ENCODE measurements around the gene PPP1R9B. TPM values are rescaled to one million over a fixed set of nuclear protein-coding genes. Genes with fewer than 3 reads are reported as not detected.

The PPP1R9B gene
- total RNA-seq, 1 experiment from 2014 or later, result 61.3 TPM

GRCh38 chr17:50090971-50091917 is 59.2 kb downstream of the PPP1R9B start:
- TF ChIP-seq EZH2 (IDR thresholded peaks at IDR 0.05; ENCODE audit: borderline replicate concordance, low read depth, low read length, poor library complexity, severe bottlenecking) (no peak), CTCF (conservative IDR thresholded peaks at IDR 0.05; ENCODE audit: low read depth, low read length) (no peak)
- no peaks in the 10 kb centered on the region for H3K36me3 ChIP-seq (ENCODE audit: insufficient read depth, low read length, poor library complexity, severe bottlenecking)

GRCh38 chr17:50090071-50090470 is 60.4 kb downstream of the PPP1R9B start:
- Histone ChIP-seq H3K4me1 (ENCODE audit: insufficient read depth, low read length, poor library complexity, severe bottlenecking) (peaks cover 5% of the 10 kb centered on the region), H3K4me3 (ENCODE audit: low read depth, low read length, poor library complexity, severe bottlenecking) (no peak overlapping the region), H3K27ac (ENCODE audit: low read depth, low read length, poor library complexity, severe bottlenecking) (no peak overlapping the region), H3K36me3 (ENCODE audit: insufficient read depth, low read length, poor library complexity, severe bottlenecking) (no peaks in the 10 kb centered on the region), H3K9me3 (ENCODE audit: low read depth, low read length, poor library complexity, severe bottlenecking) (no peaks in the 10 kb centered on the region), H3K27me3 (replicated peaks; ENCODE audit: insufficient read depth, low read depth, low read length, poor library complexity) (no peaks in the 10 kb centered on the region)
- no TSS peak for BruUV-seq (replicated peaks)
- TF ChIP-seq CTCF (conservative IDR thresholded peaks at IDR 0.05; ENCODE audit: low read depth, low read length), result no peak
- no peak for TF ChIP-seq EZH2 (IDR thresholded peaks at IDR 0.05; ENCODE audit: borderline replicate concordance, low read depth, low read length, poor library complexity, severe bottlenecking)
- intact Hi-C loops (cut with micrococcal nuclease; ENCODE audit: unreplicated experiment), result no loop called here
- CTCF ChIA-PET, result interaction anchor here (0.5 to 0.7 kb wide), 2 partner anchors 894 to 1477 kb away, joined by 3 to 5 read pairs; no protein-coding TSS in a partner anchor
- POLR2A ChIA-PET (ENCODE audit: low non-redundant PET), result no interaction called here
- DNase-seq (ENCODE audit: low spot score), result no peak

More at GRCh38 chr17:50090971-50091917, 59.2 kb downstream of the PPP1R9B start:
- intact Hi-C loops (cut with micrococcal nuclease; ENCODE audit: unreplicated experiment), result no loop called here
- Histone ChIP-seq H3K4me1 (ENCODE audit: insufficient read depth, low read length, poor library complexity, severe bottlenecking) (peaks cover 10% of the 10 kb centered on the region), H3K27ac (ENCODE audit: low read depth, low read length, poor library complexity, severe bottlenecking) (no peak overlapping the region), H3K27me3 (replicated peaks; ENCODE audit: insufficient read depth, low read depth, low read length, poor library complexity) (no peaks in the 10 kb centered on the region), H3K9me3 (ENCODE audit: low read depth, low read length, poor library complexity, severe bottlenecking) (no peaks in the 10 kb centered on the region), H3K4me3 (ENCODE audit: low read depth, low read length, poor library complexity, severe bottlenecking) (no peak overlapping the region)
- ChIA-PET CTCF (interaction anchor here (0.5 kb wide), 2 partner anchors 223 to 1478 kb away, joined by 3 to 5 read pairs; no protein-coding TSS in a partner anchor), POLR2A (ENCODE audit: low non-redundant PET) (no interaction called here)
- no TSS peak for BruUV-seq (replicated peaks)
- DNase-seq (ENCODE audit: low spot score), result no peak

GRCh38 chr17:50088952-50089825 is 61.3 kb downstream of the PPP1R9B start:
- Histone ChIP-seq H3K4me1 (ENCODE audit: insufficient read depth, low read length, poor library complexity, severe bottlenecking) (no peaks in the 10 kb centered on the region), H3K27me3 (replicated peaks; ENCODE audit: insufficient read depth, low read depth, low read length, poor library complexity) (no peaks in the 10 kb centered on the region), H3K27ac (ENCODE audit: low read depth, low read length, poor library complexity, severe bottlenecking) (no peak overlapping the region), H3K9me3 (ENCODE audit: low read depth, low read length, poor library complexity, severe bottlenecking) (no peaks in the 10 kb centered on the region), H3K36me3 (ENCODE audit: insufficient read depth, low read length, poor library complexity, severe bottlenecking) (no peaks in the 10 kb centered on the region), H3K4me3 (ENCODE audit: low read depth, low read length, poor library complexity, severe bottlenecking) (no peak overlapping the region)
- ChIA-PET POLR2A (ENCODE audit: low non-redundant PET) (no interaction called here), CTCF (no interaction called here)
- TF ChIP-seq EZH2 (IDR thresholded peaks at IDR 0.05; ENCODE audit: borderline replicate concordance, low read depth, low read length, poor library complexity, severe bottlenecking), result no peak
- no peak for TF ChIP-seq CTCF (conservative IDR thresholded peaks at IDR 0.05; ENCODE audit: low read depth, low read length)
- intact Hi-C loops (cut with micrococcal nuclease; ENCODE audit: unreplicated experiment), result loop anchor here (10.0 kb wide), 1 partner anchor 234 kb away; no protein-coding TSS in a partner anchor
- BruUV-seq (replicated peaks), result no TSS peak
- DNase-seq (ENCODE audit: low spot score), result no peak
